SK-N-MC (cell line): ENCODE results near the gene ACAP2.
"Not testable (repeated sequence)": the region's sequence is repeated elsewhere in the genome, so short reads cannot be mapped to it uniquely, and the experiment has no call there.

Experiments
- EZH2 ChIP-seq: fragments of 200-600 bp; sonication (generic); IDR thresholded peaks from one replicate; pipeline ENCODE4 v1.6.1; 2017; ENCODE audit warnings: antibody characterized with exemption
- FOXP2 ChIP-seq: optimal IDR thresholded peaks from 2 replicates; pipeline ENCODE3; 2011; ENCODE audit warnings: mild to moderate bottlenecking, moderate library complexity; ENCODE audit not compliant: insufficient read depth; ENCODE audit errors: extremely low read length, control extremely low read depth
- POLR2AphosphoS5 ChIP-seq: IDR thresholded peaks from 2 replicates; pipeline ENCODE4 v1.6.1; 2012; ENCODE audit warnings: mild to moderate bottlenecking, low read depth, low read length, borderline replicate concordance

- not testable (repeated sequence) for TF ChIP-seq POLR2AphosphoS5, EZH2, FOXP2
These were observed 32.3 kb upstream of the ACAP2 start for GRCh38 chr3:195475116-195475515.
